Hematopoietic multipotent progenitor cell treated with erythropoietin and hydrocortisone succinate and interleukin-3 and kit ligand, for 8 days (in vitro differentiated cells): Measurements from ENCODE around the gene VMP1.
"Not testable (repeated sequence)": the region's sequence is repeated elsewhere in the genome, so short reads cannot be mapped to it uniquely, and the experiment has no call there.

Experiments
- DNase-seq: peaks from one replicate; pipeline ENCODE4 v3.0.0-alpha.2; 2015

Gene VMP1

DNA sequence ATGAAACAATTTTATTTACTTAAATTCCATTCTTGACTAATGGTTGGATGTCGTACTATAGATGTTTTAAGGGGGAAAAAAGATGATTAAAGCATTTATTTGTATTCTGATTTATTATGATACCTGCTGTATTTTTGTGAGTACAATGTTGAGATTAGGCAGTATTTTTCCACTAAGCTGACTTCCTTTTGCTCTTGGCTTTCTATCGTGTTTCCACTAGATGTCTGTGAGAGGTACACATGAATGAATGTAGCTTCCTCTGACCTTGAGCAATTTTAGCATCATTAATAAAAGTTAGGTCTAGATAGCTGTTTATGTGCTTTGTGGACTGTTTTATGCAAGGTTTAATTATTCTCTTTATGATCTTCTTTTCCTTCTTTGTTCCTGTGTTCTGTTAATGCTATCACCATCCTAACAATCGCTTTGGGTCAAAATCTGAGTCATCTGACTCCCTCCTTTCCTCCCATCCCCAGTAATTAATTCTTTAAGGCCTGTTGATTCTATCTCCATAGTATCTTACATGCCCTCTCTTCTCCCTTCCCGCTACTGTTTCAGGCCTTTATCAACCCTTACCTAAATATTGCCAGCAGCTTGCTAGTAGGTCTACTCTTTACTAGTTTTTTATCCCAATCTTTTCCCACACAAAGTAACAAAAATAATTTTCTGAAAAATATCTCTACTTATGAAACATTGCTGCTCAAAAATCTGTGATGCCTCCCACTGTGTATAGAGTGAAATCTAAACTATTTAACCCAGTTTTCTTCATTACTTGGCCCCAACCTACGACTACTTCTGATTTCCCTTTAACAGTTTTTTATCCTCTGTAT lies 76.0 kb downstream of the VMP1 start:
- peak; percentile 46 for DNase-seq

DNA sequence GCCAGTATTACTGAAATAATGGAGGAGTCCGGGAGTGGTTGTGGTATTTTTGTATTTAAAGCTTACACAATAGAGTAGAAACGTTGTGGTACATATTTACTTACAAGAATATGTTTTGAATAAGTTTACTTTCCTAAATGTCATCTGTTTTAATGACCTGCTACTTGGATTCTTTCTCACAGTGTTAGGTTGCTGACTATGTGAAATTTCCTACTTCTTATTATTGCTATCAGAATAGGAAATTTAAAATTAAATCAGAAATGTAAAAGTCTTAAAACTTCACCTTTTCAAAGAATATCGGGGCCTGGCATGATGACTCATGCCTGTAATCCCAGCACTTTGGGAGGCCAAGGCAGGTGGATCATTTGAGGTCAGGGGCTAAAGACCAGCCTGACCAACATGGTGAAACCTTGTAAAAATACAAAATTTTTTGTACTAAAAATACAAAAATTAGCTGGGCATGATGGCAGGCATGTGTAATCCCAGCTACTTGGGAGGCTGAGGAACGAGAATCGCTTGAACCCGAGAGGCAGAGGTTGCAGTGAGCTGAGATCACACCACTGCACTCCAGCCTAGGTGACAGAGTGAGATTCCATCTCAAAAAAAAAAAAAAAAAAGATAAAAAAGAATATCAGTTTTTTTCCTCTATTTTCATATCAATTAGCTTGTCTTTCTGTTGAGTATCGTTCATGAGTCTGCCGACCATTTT lies 77.8 kb downstream of the VMP1 start:
- peak; percentile 45 for DNase-seq

DNA sequence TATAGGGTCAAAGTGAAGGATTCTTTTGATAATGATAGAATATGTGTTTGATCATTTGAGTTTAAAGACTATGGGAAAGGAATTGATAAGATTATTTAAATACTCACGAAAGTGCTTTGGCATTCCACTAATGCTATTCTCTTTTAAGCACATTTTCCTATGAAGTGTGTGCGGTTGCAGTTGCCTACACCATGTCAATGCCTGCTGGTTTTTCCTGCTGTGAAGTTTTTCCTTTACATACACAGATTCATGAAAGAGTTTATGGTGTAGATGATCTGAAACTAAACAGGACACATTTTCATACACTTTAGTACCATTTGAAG lies 78.7 kb downstream of the VMP1 start:
- no peak for DNase-seq

DNA sequence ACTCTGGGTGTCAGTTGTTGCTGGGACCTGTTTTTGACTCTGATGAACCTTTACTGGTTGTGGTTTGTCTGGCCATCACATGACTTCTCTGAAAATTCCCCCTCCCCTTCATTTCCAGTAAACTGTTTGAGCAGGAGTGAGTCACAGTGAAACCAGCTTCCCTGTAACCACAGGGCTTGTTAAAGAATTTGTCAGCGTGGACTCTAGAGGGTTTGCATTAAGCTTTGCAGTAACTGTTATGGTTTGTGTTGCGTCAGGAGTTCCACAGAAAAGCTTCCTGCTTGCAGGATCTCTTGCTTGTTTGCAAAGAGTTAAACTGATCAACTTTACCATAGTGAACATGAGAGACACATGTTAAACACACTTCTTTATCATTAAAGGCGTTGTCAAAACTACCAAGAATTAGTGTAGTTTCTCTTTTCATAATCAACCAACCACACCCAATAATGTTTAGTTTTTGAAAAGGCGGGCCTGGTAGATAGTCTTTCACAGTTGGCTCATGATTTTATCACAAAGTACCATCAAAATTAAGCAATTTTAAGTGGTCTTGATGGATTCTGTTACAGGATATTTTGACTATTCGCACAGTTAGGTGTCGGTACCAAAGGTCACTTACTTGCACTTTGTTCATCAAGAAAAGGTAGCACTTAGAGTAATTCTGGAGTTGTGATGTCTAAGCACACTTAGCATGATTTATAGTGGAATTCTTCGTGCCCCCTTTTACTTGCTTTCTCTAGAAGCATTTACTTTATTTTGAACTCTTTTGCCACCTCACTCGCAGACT lies 79.3 kb downstream of the VMP1 start:
- DNase-seq: peak; percentile 98

- not testable (repeated sequence) for DNase-seq
These were observed 82.4 kb downstream of the VMP1 start for GRCh38 chr17:59789849-59790248.

DNA sequence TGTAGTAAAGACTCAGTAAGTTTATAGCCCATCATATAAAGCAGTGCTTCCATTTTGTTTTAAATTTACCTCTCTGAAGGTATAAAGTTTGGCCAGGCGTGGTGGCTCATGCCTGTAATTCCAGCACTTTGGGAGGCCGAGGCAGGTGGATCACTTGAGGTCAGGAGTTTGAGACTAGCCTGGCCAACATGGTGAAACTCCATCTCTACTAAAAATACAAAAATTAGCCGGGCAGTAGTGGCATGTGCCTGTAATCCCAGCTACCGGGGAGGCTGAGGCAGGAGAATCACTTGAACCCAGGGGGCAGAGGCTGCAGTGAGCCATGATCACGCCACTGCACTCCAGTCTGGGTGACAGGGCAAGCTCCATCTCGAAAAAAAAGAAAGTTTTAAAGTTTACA lies 83.0 kb downstream of the VMP1 start:
- not testable (repeated sequence) for DNase-seq

DNA sequence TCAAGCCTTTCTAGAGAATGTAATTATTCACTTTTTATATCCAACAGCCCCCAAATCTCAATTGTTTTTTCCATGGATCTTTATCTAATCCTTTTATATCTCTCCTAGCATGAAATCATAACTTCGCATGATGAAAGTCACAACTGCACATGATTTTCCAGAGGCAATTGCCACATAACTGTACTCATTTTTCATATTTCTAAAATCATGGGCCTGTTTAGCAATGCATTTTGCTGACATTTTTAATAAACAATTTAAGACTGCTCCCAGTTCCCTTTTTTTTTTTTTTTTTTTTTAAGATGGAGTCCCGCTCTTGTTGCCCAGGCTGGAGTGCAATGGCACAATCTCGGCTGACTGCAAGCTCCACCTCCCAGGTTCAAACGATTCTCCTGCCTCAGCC lies 83.5 kb downstream of the VMP1 start:
- no peak for DNase-seq

- no peak for DNase-seq
These were observed 84.4 kb downstream of the VMP1 start for GRCh38 chr17:59791603-59792457.

- DNase-seq: not testable (repeated sequence)
These were observed 85.0 kb downstream of the VMP1 start for GRCh38 chr17:59792458-59792823.

- DNase-seq: no peak
These were observed 85.8 kb downstream of the VMP1 start for GRCh38 chr17:59793205-59793604.

DNA sequence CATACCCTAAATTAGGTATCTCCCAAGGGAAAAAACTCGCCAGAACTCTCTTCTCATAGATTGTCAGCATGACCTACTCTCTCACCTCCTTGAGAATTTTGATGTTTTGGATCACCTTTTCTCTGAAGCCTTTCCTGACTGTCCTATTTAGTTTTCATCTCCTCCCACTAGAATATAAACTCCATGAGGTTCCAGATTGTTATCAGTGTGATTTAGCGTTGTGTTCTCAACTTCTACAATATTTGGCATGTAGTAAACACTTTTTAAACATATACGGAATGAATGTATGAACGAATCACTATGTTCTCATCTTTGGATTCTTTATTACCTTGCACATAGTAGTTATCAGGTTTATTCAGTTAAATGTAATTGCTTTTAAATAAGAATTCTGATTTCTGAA lies 88.7 kb downstream of the VMP1 start:
- DNase-seq: no peak

DNA sequence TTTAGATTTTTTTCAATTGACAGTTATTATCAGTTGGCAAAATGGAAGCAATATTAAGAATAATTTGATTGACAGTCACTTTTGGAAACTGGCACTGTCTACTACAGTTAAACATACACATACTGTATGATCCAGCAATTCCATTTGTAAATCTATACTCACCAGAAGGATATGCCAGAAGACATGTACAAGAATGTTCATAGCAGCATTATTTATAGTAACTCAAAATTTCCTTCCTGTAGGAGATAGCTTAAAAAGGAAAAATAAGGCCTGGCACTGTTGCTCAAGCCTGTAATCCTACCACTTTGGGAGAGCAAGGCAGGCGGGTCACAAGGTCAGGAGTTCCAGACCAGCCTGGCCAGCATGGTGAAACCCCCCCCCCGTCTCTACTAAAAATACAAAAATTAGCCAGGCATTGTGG lies 89.3 kb downstream of the VMP1 start:
- no peak for DNase-seq

- no peak for DNase-seq
These were observed 90.7 kb downstream of the VMP1 start for GRCh38 chr17:59798111-59798510.

GRCh38 chr17:59800530-59800942 lies 93.1 kb downstream of the VMP1 start:
- DNase-seq: no peak

DNA sequence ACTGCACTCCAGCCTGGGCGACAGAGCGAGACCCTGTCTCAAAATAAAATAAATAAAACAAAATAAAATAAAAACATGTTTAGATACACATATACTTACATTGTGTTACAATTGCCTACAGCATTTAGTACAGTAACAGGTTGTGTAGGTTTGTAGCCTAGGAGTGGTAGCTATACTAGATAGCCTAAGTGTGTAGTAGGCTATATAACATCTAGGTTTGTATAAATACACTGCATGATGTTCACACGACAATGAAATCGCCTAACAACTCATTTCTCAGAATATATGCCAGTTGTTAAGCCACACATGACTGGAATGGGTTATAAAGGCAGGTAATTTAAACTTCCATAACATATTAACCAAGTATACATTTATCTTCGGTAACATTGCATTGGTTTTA lies 94.7 kb downstream of the VMP1 start:
- no peak for DNase-seq

- DNase-seq: no peak
These were observed 97.5 kb downstream of the VMP1 start for GRCh38 chr17:59804901-59805465.

- DNase-seq: not testable (repeated sequence)
These were observed 98.9 kb downstream of the VMP1 start for GRCh38 chr17:59806322-59806721.

- no peak for DNase-seq
These were observed 100.5 kb downstream of the VMP1 start for GRCh38 chr17:59807892-59808509.

DNA sequence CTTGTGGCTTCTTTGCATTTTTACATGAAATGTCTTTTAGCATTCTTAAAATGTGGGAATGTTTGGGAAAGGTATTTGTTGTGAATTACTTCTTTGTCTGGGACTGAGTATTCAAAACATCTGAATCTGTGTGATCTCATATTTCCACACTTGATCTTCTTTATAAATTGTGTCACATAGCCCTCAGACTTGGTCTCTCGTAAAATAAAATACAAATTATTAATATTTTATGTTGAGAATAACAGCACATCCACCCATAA lies 103.4 kb downstream of the VMP1 start:
- DNase-seq: no peak

DNA sequence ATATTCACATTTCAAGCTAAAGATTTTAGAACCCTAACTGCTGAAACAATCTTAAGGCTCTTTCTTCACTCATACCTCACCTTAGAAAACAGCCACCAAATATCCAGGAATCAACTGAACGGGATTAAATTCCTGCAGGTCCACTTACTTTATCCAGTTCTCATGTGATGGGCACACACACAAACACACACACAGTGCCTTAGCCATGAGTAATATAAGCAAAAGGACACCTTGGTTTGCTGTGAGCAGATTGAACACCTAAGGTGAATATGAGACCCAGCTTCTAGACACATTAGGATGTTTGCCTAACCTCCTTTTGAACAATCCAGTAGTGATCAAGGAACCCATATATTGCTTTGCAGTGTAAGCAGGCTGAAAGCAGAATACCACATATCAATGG lies 103.8 kb downstream of the VMP1 start:
- no peak for DNase-seq

- no peak for DNase-seq
These were observed 104.7 kb downstream of the VMP1 start for GRCh38 chr17:59812139-59812538.

DNA sequence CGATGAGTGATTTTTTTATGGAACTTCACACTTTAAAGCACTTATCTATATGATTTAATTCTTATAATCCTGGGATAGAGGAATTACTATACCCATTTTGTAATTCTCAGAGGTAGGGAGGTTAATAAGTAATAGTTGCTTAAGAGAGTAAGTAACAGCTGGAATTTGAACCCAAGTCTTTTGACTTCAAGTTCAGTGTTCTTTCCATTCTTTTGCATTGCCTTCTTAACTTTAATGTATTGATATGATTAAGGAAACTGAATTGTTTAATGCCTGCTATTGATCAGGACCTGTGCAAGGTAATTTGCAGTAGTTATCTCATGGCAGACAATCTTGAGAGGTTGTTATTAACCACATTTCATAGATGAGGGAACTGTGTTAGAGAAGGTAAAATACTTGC lies 106.8 kb downstream of the VMP1 start:
- DNase-seq: no peak
